ENCODE data around the gene CNBP.

CNBP gene

GRCh38 chr3:129132097-129132866 is 51.4 kb downstream of the CNBP start:
- no peak for DNase-seq

DNA sequence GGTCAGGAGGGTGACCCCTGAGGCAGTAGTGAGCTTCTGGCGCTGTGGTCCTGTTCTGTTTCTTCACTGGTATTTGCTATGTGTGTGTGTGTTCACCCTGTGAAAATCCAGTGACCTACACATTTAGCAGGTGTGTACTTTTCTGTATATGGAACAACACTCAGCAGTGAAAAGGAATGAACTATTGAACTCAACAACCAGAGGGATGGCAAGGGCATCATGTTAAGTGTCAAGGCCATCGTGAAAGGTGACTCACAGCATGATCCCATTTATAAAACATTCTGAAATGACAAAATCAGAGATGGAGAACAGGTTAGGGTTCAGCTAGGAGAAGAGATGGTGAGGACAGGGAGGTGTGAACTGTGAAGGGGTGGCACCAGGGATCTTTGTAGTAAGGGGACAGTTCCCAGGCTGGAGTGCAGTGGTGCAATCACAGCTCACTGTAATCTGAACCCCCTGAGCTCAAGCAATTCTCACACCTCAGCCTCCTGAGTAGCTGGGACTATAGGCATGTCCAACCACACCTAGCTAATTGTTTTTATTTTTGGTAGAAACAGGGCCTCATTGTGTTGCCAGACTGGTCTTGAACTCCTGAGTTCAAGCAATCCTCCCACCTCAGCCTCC is 52.1 kb downstream of the CNBP start:
- DNase-seq: no peak

GRCh38 chr3:129130291-129130813 is 53.3 kb downstream of the CNBP start:
- DNase-seq: no peak

- no peak for DNase-seq
These were observed 55.1 kb downstream of the CNBP start for GRCh38 chr3:129128357-129129155.

GRCh38 chr3:129126726-129127280 is 56.9 kb downstream of the CNBP start:
- no peak for DNase-seq

GRCh38 chr3:129123314-129124060 is 60.2 kb downstream of the CNBP start:
- DNase-seq: no peak

DNA sequence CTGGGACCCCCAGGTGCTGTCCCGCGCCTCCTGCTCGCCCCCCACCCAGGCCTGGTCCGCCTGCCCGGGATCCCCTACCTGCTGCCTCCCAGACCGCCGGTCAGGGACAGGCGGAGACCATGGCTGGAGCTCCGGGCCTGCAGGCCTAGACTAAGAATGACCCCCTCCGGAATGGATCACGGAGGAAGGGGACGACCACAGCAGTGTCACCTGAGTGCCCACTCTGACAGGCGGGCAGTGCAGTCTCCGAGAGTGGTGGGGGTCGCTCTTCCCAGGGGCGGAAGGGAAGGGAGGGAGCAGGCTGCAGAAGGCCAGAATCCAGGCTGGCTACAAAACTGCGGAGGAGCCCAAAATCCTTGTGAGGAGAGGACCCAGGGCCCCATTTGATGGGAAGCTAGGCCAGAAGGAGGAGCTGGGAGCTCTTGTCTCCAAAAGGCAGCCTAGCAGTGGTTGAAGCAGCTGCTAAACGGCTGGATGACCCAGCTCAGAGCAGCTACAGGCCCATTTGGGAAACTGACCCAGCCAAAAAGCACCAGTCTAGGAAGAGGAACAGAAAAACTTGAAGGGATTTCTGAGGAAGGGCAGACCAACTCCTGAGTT is 61.2 kb downstream of the CNBP start:
- DNase-seq: peak in 2 of 51 donors; percentile 37 to 41

DNA sequence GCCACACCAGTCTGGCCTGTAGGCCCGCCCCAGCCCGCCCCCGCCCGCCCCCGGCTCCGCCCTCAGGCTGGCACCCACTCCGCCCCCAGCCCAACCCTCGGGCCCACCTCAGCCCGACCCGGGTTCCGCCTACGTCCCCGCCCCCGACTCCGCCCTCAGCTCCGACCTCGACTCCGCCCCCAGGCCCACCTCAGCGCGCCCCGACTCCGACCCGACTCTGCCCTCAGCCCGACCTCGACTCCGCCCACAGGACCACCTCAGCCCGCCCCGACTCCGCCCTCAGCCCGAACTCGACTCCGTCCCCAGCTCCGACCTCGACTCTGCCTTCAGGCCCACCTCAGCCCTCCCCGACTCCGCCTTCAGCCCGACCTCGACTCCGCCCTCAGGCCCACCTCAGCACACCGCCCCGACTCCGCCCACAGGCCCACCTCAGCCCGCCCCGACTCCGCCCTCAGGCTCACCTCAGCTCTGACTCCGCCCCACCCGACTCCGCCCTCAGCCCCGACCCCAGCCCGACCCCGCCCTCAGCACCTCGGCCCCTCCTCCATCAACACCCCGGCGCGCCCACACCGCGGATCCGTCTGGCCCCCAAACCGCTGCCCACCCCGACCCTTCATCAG is 61.8 kb downstream of the CNBP start, which contains the start of gene RAB43:
Gene RAB43 (minus strand): TSS at position 13 of the 620 bp plus-strand sequence. CDS start 315 bp downstream, outside the sequence.
- peak; percentile 18 to 92 (median 73) for DNase-seq

DNA sequence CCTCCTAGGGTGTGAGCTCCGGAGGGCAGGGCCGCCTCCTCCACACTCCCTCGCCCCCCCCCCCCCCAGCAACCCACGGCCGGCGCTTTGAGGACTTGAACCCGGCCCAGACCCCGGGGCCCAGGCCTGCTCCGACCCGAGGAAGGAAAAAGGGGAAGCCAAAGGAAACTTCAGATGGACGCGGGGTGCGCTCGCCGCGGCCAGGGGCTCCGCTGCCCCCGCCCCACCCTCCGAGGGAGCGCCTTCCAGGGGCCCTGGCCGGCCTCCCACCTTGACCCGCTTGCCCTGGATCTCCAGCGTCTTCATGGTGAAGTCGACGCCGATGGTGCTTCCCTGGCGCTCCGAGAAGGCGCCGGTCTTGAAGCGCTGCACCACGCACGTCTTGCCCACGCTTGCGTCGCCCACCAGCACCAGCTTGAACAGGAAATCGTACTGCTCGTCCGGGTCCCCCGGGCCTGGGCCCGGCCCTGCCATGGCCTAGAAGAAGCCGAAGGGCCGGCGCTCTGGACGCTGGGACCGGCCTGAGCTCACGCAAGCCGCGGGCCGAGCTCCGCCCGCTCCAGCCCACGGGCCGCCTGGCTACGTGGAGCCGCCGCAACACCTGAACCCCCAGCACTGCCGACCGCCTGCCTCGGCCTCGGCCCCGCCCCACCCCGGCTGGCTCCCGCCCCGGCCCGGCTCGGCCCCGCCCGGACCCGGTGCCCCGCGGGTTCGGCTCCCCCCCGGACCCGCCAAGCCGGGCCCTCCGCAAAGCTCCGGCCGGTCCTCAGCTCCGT is 62.5 kb downstream of the CNBP start:
- DNase-seq: peak in 3 of 51 donors; percentile 34 to 73 (median 54)

- peak in 34 of 51 donors; percentile 5 to 62 (median 26) for DNase-seq
These were observed 63.3 kb downstream of the CNBP start for GRCh38 chr3:129120254-129121004.

DNA sequence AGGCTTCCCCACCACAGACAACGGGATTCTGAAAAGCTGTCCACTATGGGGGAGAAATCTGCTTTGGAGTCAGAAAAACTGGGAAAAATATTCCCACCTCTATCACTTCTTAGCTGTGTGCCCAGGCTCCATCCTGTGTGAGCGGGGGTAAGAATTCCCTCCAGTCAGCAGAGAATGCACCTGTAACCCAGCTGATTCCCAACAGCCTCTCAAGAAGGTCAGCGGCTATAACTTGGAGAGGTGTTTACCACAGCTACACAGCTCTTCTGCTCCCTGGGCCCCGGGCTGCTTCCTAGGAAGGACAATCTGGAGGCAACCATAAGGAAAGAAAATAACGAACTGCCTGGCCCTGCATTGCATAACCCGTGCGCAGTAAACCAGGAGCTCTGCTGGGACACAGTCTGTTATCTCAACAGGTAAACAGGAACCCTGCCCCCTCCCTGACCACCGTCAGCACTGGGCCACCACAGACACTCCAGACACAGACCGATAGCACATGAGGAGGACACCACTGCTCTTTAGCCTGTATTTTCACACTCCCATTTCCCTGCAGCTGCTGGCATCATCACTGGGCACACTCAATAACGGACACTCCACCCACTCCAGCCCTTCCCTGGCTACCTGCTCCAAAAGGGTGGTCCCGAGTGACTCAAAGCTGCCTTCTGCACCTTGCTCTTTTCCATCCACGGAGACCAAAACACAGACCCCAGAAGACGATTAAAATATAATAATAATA is 64.2 kb downstream of the CNBP start:
- DNase-seq: no peak

DNA sequence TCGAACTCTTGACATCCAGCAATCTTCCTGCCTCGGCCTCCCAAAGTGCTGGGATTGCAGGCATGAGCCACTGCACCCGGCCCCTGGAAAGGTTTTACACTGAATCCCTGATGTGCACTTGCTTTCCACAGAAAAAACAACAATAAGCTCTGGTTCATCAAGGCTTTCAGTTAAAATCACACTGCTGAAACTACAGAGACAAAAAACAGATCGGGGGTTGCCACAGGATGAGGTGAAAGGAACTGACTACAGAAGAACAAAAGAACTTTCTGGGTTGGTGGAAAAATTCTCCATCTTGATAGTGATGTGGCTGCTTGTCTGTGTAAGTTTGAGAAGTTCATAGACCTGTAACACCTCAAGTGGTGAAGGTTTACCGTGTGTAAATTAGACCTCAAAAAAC is 65.0 kb downstream of the CNBP start:
- no peak for DNase-seq
